Osteoblast (primary cell): ENCODE data around the gene COL20A1. TPM values are rescaled to one million over a fixed set of nuclear protein-coding genes. Genes with fewer than 3 reads are reported as not detected.

Experiments used
- DNase-seq: peaks from one replicate; pipeline ENCODE4 v3.0.0; 2011; ENCODE audit warnings: low spot score, mixed read lengths; ENCODE audit not compliant: insufficient read length; ENCODE audit errors: missing footprints
- H2AFZ ChIP-seq: 2 replicates; pipeline ENCODE4 v1.6.0; 2011; ENCODE audit warnings: mild to moderate bottlenecking, low read length
- H3K27ac ChIP-seq: 2 replicates; pipeline ENCODE4 v1.5.1; 2011; ENCODE audit warnings: mild to moderate bottlenecking, low read depth, low read length, moderate library complexity
- H3K27me3 ChIP-seq: 2 replicates; pipeline ENCODE4 v1.6.0; 2012; ENCODE audit warnings: mild to moderate bottlenecking, control low read depth, inconsistent platforms, low read length, moderate library complexity; ENCODE audit not compliant: insufficient read depth
- H3K36me3 ChIP-seq: 2 replicates; pipeline ENCODE4 v1.5.1; 2011; ENCODE audit warnings: mild to moderate bottlenecking, low read length, control low read depth, moderate library complexity; ENCODE audit not compliant: insufficient read depth
- H3K4me1 ChIP-seq: 2 replicates; pipeline ENCODE4 v1.5.1; 2011; ENCODE audit warnings: mild to moderate bottlenecking, low read length, control low read depth, moderate library complexity; ENCODE audit not compliant: insufficient read depth
- H3K4me2 ChIP-seq: 2 replicates; pipeline ENCODE4 v1.6.0; 2011; ENCODE audit warnings: mild to moderate bottlenecking, low read length; ENCODE audit not compliant: insufficient read depth
- H3K4me3 ChIP-seq: fragments of 200-600 bp; sonication (generic); 3 replicates; pipeline ENCODE4 v1.5.1; 2012; ENCODE audit warnings: mild to moderate bottlenecking, low read length, inconsistent platforms; ENCODE audit not compliant: insufficient read depth
- H3K79me2 ChIP-seq: 2 replicates; pipeline ENCODE4 v1.6.0; 2012; ENCODE audit warnings: mild to moderate bottlenecking, low read length, control low read depth, inconsistent platforms; ENCODE audit not compliant: insufficient read depth
- H3K9me3 ChIP-seq: 2 replicates; pipeline ENCODE4 v1.5.1; 2011; ENCODE audit warnings: low read depth, low read length, control low read depth
- H4K20me1 ChIP-seq: 2 replicates; pipeline ENCODE4 v1.6.0; 2012; ENCODE audit warnings: mild to moderate bottlenecking, low read length, control low read depth; ENCODE audit not compliant: insufficient read depth
- CTCF ChIP-seq: IDR thresholded peaks from 2 replicates; pipeline ENCODE4 v1.5.1; 2011; ENCODE audit warnings: mild to moderate bottlenecking, low read depth, low read length, moderate library complexity; ENCODE audit errors: extremely low read depth
- total RNA-seq: library from RNA; depleted of rRNA; stranded (reverse); fragments of >200 nt; gene quantifications from 2 replicates; pipeline ENCODE4 v1.2.3, GENCODE V29; 2012

Gene COL20A1
- total RNA-seq, 1 donor: not detected

DNA sequence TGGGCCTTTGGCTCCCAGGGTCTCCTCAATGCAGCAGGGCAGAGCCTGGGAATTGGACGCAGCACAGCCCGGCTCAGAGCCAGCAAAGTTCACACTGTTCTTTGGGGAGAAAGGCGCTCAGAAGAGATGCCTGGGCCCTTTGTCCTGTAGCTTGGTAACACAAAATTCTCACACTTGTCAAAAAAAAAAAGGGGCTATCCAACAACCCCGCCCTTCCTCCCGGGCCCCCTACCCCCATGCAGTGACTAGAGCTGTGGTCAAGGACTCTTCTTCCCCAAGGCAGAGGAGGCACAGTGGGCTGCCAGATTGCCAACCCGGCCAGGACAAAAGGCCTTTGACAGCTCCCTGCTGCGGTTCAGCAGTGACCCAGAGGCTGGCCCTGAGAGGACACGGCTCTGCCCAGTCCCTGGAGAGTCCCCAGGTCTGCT is 40.7 kb upstream of the COL20A1 start:
- Histone ChIP-seq H3K27me3 (peaks cover 55% of the 10 kb centered on the region), H2AFZ (no peak overlapping the region), H3K4me3 (no peak overlapping the region), H3K27ac (no peak overlapping the region), H3K9me3 (no peaks in the 10 kb centered on the region), H3K4me1 (no peaks in the 10 kb centered on the region), H3K36me3 (no peaks in the 10 kb centered on the region), H3K79me2 (no peaks in the 10 kb centered on the region), H3K4me2 (no peak overlapping the region), H4K20me1 (no peaks in the 10 kb centered on the region)
- no peak for DNase-seq
- TF ChIP-seq CTCF: no peak

GRCh38 chr20:63253065-63253437 is 39.9 kb upstream of the COL20A1 start:
- H4K20me1 ChIP-seq: no peaks in the 10 kb centered on the region
- H3K27me3 ChIP-seq: peaks cover 48% of the 10 kb centered on the region

GRCh38 chr20:63253438-63254231 is 39.4 kb upstream of the COL20A1 start:
- Histone ChIP-seq H3K4me1 (no peaks in the 10 kb centered on the region), H3K4me2 (no peak overlapping the region), H3K27ac (no peak overlapping the region), H3K9me3 (no peaks in the 10 kb centered on the region), H2AFZ (no peak overlapping the region), H3K79me2 (no peaks in the 10 kb centered on the region), H3K4me3 (no peak overlapping the region), H3K27me3 (peaks cover 51% of the 10 kb centered on the region), H4K20me1 (no peaks in the 10 kb centered on the region), H3K36me3 (no peaks in the 10 kb centered on the region)
- TF ChIP-seq CTCF: no peak
- DNase-seq: no peak

More at GRCh38 chr20:63253065-63253437, 39.9 kb upstream of the COL20A1 start:
- no peaks in the 10 kb centered on the region for H3K36me3 ChIP-seq
- H3K4me3 ChIP-seq: no peak overlapping the region
- no peak overlapping the region for H3K27ac ChIP-seq
- H3K4me1 ChIP-seq: no peaks in the 10 kb centered on the region
- TF ChIP-seq CTCF: no peak
- no peaks in the 10 kb centered on the region for H3K79me2 ChIP-seq
- no peak for DNase-seq
- no peak overlapping the region for H3K4me2 ChIP-seq
- H3K9me3 ChIP-seq: no peaks in the 10 kb centered on the region
- H2AFZ ChIP-seq: no peak overlapping the region

DNA sequence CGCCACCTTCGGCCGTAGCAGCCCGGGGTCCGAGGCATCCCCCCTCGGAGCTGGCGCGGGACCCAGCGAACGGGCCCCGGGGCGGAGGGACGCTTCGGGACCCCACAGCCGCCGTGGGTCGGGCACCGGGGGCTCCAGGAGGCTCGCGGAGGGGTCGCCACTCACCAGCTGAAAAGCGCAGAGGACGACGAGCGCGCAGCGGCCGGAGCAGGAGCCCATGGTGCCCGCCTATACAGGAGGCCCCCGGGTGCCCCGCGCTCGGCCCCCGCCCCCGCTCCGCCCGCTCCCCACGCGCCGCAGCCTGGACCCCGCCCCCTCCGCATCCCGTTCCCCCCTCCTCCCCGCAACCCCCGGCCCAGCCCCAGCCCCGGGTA is 38.8 kb upstream of the COL20A1 start, which contains the start of gene NKAIN4:
Gene NKAIN4, minus strand, starts transcription at position 232 of the 374 bp plus-strand sequence. Its CDS starts 13 bp downstream, at position 219.
- H3K27me3 ChIP-seq: peaks cover 51% of the 10 kb centered on the region
- no peak within 1 kb of the TSS for H3K4me3 ChIP-seq
- H3K4me2 ChIP-seq: no peak within 1 kb of the TSS
- no peak within 1 kb of the TSS for H3K27ac ChIP-seq
- no peaks in the 10 kb centered on the region for H3K4me1 ChIP-seq
- no peaks in the 10 kb centered on the region for H4K20me1 ChIP-seq
- H3K79me2 ChIP-seq: no peaks in the 10 kb centered on the region
- no peaks in the 10 kb centered on the region for H3K36me3 ChIP-seq
- TF ChIP-seq CTCF: no peak
- no peak for DNase-seq
- H2AFZ ChIP-seq: no peak within 1 kb of the TSS
- H3K9me3 ChIP-seq: no peaks in the 10 kb centered on the region
